ENCODE measurements around the gene PAPSS1. TPM values are rescaled to one million over a fixed set of nuclear protein-coding genes. Genes with fewer than 3 reads are reported as not detected.

PAPSS1 gene
- total and polyA plus RNA-seq, 5 donors = 11.5 to 15.3 (median 13.2) TPM

- ATAC-seq (no peak), DNase-seq (no peak)
- 33% methylated on average over 2 of the region's 2 CpGs for WGBS
- H3K9me3 ChIP-seq (ENCODE audit: control insufficient read depth, low read length) = peaks cover 4% of the 10 kb centered on the region
- intact Hi-C loops (cut with DNase I) = no loop called here
- H3K27ac ChIP-seq (ENCODE audit: low read length) = no peak overlapping the region
- no peaks in the 10 kb centered on the region for H3K27me3 ChIP-seq (ENCODE audit: control insufficient read depth, insufficient read depth)
- no peaks in the 10 kb centered on the region for H3K4me1 ChIP-seq (ENCODE audit: control insufficient read depth, insufficient read depth, low read length)
- H3K4me3 ChIP-seq (ENCODE audit: low read length) = no peak overlapping the region
Observed at GRCh38 chr4:107592519-107592918, 127.5 kb downstream of the PAPSS1 start.

GRCh38 chr4:107589269-107589668 lies 130.8 kb downstream of the PAPSS1 start:
- Histone ChIP-seq H3K27me3 (ENCODE audit: control insufficient read depth, insufficient read depth) (no peaks in the 10 kb centered on the region), H3K27ac (ENCODE audit: low read length) (no peak overlapping the region), H3K9me3 (ENCODE audit: control insufficient read depth, low read length) (peaks cover 4% of the 10 kb centered on the region), H3K4me3 (ENCODE audit: low read length) (no peak overlapping the region), H3K4me1 (ENCODE audit: control insufficient read depth, insufficient read depth, low read length) (no peaks in the 10 kb centered on the region)
- ATAC-seq (no peak), DNase-seq (no peak)
- intact Hi-C loops (cut with DNase I) = no loop called here

GRCh38 chr4:107586371-107586770 lies 133.7 kb downstream of the PAPSS1 start:
- WGBS = 51% methylated on average over 4 of the region's 4 CpGs
- DNase-seq (no peak), ATAC-seq (no peak)
- no peaks in the 10 kb centered on the region for H3K27me3 ChIP-seq (ENCODE audit: control insufficient read depth, insufficient read depth)
- no peak overlapping the region for H3K4me3 ChIP-seq (ENCODE audit: low read length)
- intact Hi-C loops (cut with DNase I) = no loop called here
- peaks cover 4% of the 10 kb centered on the region for H3K9me3 ChIP-seq (ENCODE audit: control insufficient read depth, low read length)
- H3K4me1 ChIP-seq (ENCODE audit: control insufficient read depth, insufficient read depth, low read length) = no peaks in the 10 kb centered on the region
- no peak overlapping the region for H3K27ac ChIP-seq (ENCODE audit: low read length)

GRCh38 chr4:107579099-107579498 lies 140.9 kb downstream of the PAPSS1 start:
- H3K27me3 ChIP-seq (ENCODE audit: control insufficient read depth, insufficient read depth) = no peaks in the 10 kb centered on the region
- H3K4me3 ChIP-seq (ENCODE audit: low read length) = no peak overlapping the region
- no peak for DNase-seq
- intact Hi-C loops (cut with DNase I) = no loop called here
- WGBS = 89% methylated on average over 13 of the region's 13 CpGs
- no peak for ATAC-seq
- no peaks in the 10 kb centered on the region for H3K9me3 ChIP-seq (ENCODE audit: control insufficient read depth, low read length)
- no peaks in the 10 kb centered on the region for H3K4me1 ChIP-seq (ENCODE audit: control insufficient read depth, insufficient read depth, low read length)
- no peak overlapping the region for H3K27ac ChIP-seq (ENCODE audit: low read length)

- H3K4me3 ChIP-seq (ENCODE audit: low read length) = no peak overlapping the region
- 85% methylated on average over 2 of the region's 2 CpGs for WGBS
- H3K27ac ChIP-seq (ENCODE audit: low read length) = no peak overlapping the region
- H3K9me3 ChIP-seq (ENCODE audit: control insufficient read depth, low read length) = no peaks in the 10 kb centered on the region
- intact Hi-C loops (cut with DNase I) = no loop called here
- ATAC-seq (no peak), DNase-seq (no peak)
- H3K27me3 ChIP-seq (ENCODE audit: control insufficient read depth, insufficient read depth) = no peaks in the 10 kb centered on the region
- no peaks in the 10 kb centered on the region for H3K4me1 ChIP-seq (ENCODE audit: control insufficient read depth, insufficient read depth, low read length)
Observed at GRCh38 chr4:107578321-107578720, 141.7 kb downstream of the PAPSS1 start.

GRCh38 chr4:107577743-107578142 lies 142.3 kb downstream of the PAPSS1 start:
- WGBS = 68% methylated on average over 3 of the region's 3 CpGs
- no peaks in the 10 kb centered on the region for H3K4me1 ChIP-seq (ENCODE audit: control insufficient read depth, insufficient read depth, low read length)
- no peaks in the 10 kb centered on the region for H3K9me3 ChIP-seq (ENCODE audit: control insufficient read depth, low read length)
- H3K27ac ChIP-seq (ENCODE audit: low read length) = no peak overlapping the region
- no peak for ATAC-seq
- no peak for DNase-seq
- intact Hi-C loops (cut with DNase I) = no loop called here
- H3K4me3 ChIP-seq (ENCODE audit: low read length) = no peak overlapping the region
- no peaks in the 10 kb centered on the region for H3K27me3 ChIP-seq (ENCODE audit: control insufficient read depth, insufficient read depth)

GRCh38 chr4:107575243-107575642 lies 144.8 kb downstream of the PAPSS1 start:
- Histone ChIP-seq H3K4me1 (ENCODE audit: control insufficient read depth, insufficient read depth, low read length) (no peaks in the 10 kb centered on the region), H3K4me3 (ENCODE audit: low read length) (no peak overlapping the region), H3K27me3 (ENCODE audit: control insufficient read depth, insufficient read depth) (no peaks in the 10 kb centered on the region), H3K27ac (ENCODE audit: low read length) (no peak overlapping the region), H3K9me3 (ENCODE audit: control insufficient read depth, low read length) (no peaks in the 10 kb centered on the region)
- 89% methylated on average over 10 of the region's 10 CpGs for WGBS
- ATAC-seq (no peak), DNase-seq (no peak)
- intact Hi-C loops (cut with DNase I) = no loop called here

GRCh38 chr4:107572281-107572680 lies 147.8 kb downstream of the PAPSS1 start:
- intact Hi-C loops (cut with DNase I) = no loop called here
- H3K27ac ChIP-seq (ENCODE audit: low read length) = no peak overlapping the region
- 69% methylated on average over 2 of the region's 2 CpGs for WGBS
- no peaks in the 10 kb centered on the region for H3K9me3 ChIP-seq (ENCODE audit: control insufficient read depth, low read length)
- no peak overlapping the region for H3K4me3 ChIP-seq (ENCODE audit: low read length)
- no peaks in the 10 kb centered on the region for H3K4me1 ChIP-seq (ENCODE audit: control insufficient read depth, insufficient read depth, low read length)
- H3K27me3 ChIP-seq (ENCODE audit: control insufficient read depth, insufficient read depth) = no peaks in the 10 kb centered on the region
- no peak for DNase-seq
- ATAC-seq = no peak

- 54% methylated on average over 2 of the region's 2 CpGs for WGBS
- Histone ChIP-seq H3K27me3 (ENCODE audit: control insufficient read depth, insufficient read depth) (no peaks in the 10 kb centered on the region), H3K27ac (ENCODE audit: low read length) (no peak overlapping the region), H3K4me3 (ENCODE audit: low read length) (no peak overlapping the region), H3K4me1 (ENCODE audit: control insufficient read depth, insufficient read depth, low read length) (no peaks in the 10 kb centered on the region), H3K9me3 (ENCODE audit: control insufficient read depth, low read length) (no peaks in the 10 kb centered on the region)
- ATAC-seq (no peak), DNase-seq (no peak)
- intact Hi-C loops (cut with DNase I) = no loop called here
Observed at GRCh38 chr4:107570952-107571351, 149.1 kb downstream of the PAPSS1 start.

GRCh38 chr4:107564326-107564725 lies 155.7 kb downstream of the PAPSS1 start:
- intact Hi-C loops (cut with DNase I) = no loop called here
- no peaks in the 10 kb centered on the region for H3K4me1 ChIP-seq (ENCODE audit: control insufficient read depth, insufficient read depth, low read length)
- WGBS = 23% methylated on average over 5 of the region's 5 CpGs
- no peaks in the 10 kb centered on the region for H3K9me3 ChIP-seq (ENCODE audit: control insufficient read depth, low read length)
- H3K27ac ChIP-seq (ENCODE audit: low read length) = no peak overlapping the region
- H3K27me3 ChIP-seq (ENCODE audit: control insufficient read depth, insufficient read depth) = no peaks in the 10 kb centered on the region
- ATAC-seq (no peak), DNase-seq (no peak)
- no peak overlapping the region for H3K4me3 ChIP-seq (ENCODE audit: low read length)
